H1 (cell line): ENCODE measurements around the gene C11orf58. TPM values are rescaled to one million over a fixed set of nuclear protein-coding genes. Genes with fewer than 3 reads are reported as not detected.

Experiments
- CTCF ChIA-PET: fragments of 300-600 bp; sonication (Branson Sonifier 250); formaldehyde crosslinking; loops from one replicate; lab custom pipeline; 2021; ENCODE audit not compliant: partially characterized antibody; lab: Charles Lee
- POLR2A ChIA-PET: fragments of 300-600 bp; sonication (Branson Sonifier 250); formaldehyde crosslinking; loops from one replicate; lab custom pipeline; 2021; ENCODE audit warnings: inconsistent platforms; ENCODE audit not compliant: partially characterized antibody; lab: Charles Lee
- DNase-seq, 2 experiments: peaks; one replicate each; pipeline versions ENCODE4 v3.0.0 to v3.0.0-alpha.2; 2010 to 2022; ENCODE audit warnings: low spot score in 2 of 2, low read depth in 1 of 2, mixed read lengths in 1 of 2
- FAIRE-seq: peaks from 2 replicates; lab custom pipeline; 2011; peaks lifted over from hg19 to GRCh38; lab: Jason Lieb, UNC
- H2AFZ ChIP-seq: 2 replicates; pipeline ENCODE4 v1.8.1; 2012; ENCODE audit warnings: low read length, inconsistent platforms
- H2AK5ac ChIP-seq: 2 replicates; pipeline ENCODE4 v1.6.1; 2013; ENCODE audit warnings: low read depth, low read length
- H2BK120ac ChIP-seq: replicated peaks from 2 replicates; pipeline ENCODE3; 2013; ENCODE audit warnings: low read depth, low read length, inconsistent platforms
- H2BK12ac ChIP-seq: 2 replicates; pipeline ENCODE4 v1.6.1; 2013; ENCODE audit warnings: low read depth, low read length
- H2BK15ac ChIP-seq: 2 replicates; pipeline ENCODE4 v1.6.1; 2013; ENCODE audit warnings: low read length
- H2BK20ac ChIP-seq: 2 replicates; pipeline ENCODE4 v1.6.1; 2013; ENCODE audit warnings: low read length
- H2BK5ac ChIP-seq: 2 replicates; pipeline ENCODE4 v1.6.1; 2013; ENCODE audit warnings: low read depth, low read length
- H3K14ac ChIP-seq: 2 replicates; pipeline ENCODE4 v1.6.1; 2013; ENCODE audit warnings: inconsistent platforms; ENCODE audit not compliant: insufficient read length
- H3K18ac ChIP-seq: 2 replicates; pipeline ENCODE4 v1.6.1; 2013; ENCODE audit warnings: low read length; ENCODE audit errors: extremely low read depth
- H3K23ac ChIP-seq: 2 replicates; pipeline ENCODE4 v1.6.1; 2013; ENCODE audit warnings: inconsistent platforms; ENCODE audit not compliant: insufficient read length
- H3K23me2 ChIP-seq: 2 replicates; pipeline ENCODE4 v1.6.1; 2013; ENCODE audit warnings: low read depth, low read length
- H3K27ac ChIP-seq: 2 replicates; pipeline ENCODE4 v1.6.1; 2011; ENCODE audit warnings: low read depth, low read length, inconsistent platforms
- H3K27me3 ChIP-seq, 4 experiments: replicated peaks in 1 of 4; 1 replicate in 1 of 4; 2 replicates in 3 of 4; pipeline versions ENCODE4 v1.6.1 to v1.8.1; 2011 to 2013; ENCODE audit warnings: low read length in 3 of 4, mild to moderate bottlenecking in 3 of 4, inconsistent platforms in 2 of 4, mixed read lengths in 2 of 4, moderate library complexity in 1 of 4; ENCODE audit not compliant: control insufficient read depth in 3 of 4, insufficient read depth in 3 of 4; ENCODE audit errors: extremely low read depth in 1 of 4
- H3K36me3 ChIP-seq, 4 experiments: 2 replicates each; pipeline versions ENCODE4 v1.6.1 to v1.8.1; 2011 to 2013; ENCODE audit warnings: mild to moderate bottlenecking in 4 of 4, low read length in 3 of 4, moderate library complexity in 2 of 4, control low read depth in 1 of 4, inconsistent platforms in 1 of 4; ENCODE audit not compliant: insufficient read depth in 4 of 4, control insufficient read depth in 2 of 4
- H3K4ac ChIP-seq: replicated peaks from 2 replicates; pipeline ENCODE3; 2013; ENCODE audit warnings: low read length, low read depth, mixed read lengths, inconsistent platforms; ENCODE audit not compliant: insufficient read length
- H3K4me1 ChIP-seq, 4 experiments: replicated peaks in 1 of 4; 1 replicate in 1 of 4; 2 replicates in 3 of 4; pipeline versions ENCODE4 v1.6.1 to v1.8.1; 2011 to 2013; ENCODE audit warnings: low read length in 3 of 4, inconsistent platforms in 2 of 4, mixed read lengths in 1 of 4; ENCODE audit not compliant: insufficient read depth in 4 of 4, control insufficient read depth in 3 of 4
- H3K4me2 ChIP-seq, 2 experiments: 2 replicates each; pipeline versions ENCODE4 v1.6.1 to v1.8.1; 2011 to 2013; ENCODE audit warnings: low read depth in 2 of 2, low read length in 2 of 2, control low read depth in 1 of 2, inconsistent platforms in 1 of 2, mild to moderate bottlenecking in 1 of 2; ENCODE audit not compliant: insufficient read depth in 1 of 2
- H3K4me3 ChIP-seq, 4 experiments: fragments of 200-600, 300-600 bp in 1 of 4; sonication (generic), shearing (Covaris generic), sonication (Bioruptor Twin) in 1 of 4; 2 replicates each; pipeline versions ENCODE4 v1.5.1 to v1.8.1; 2011 to 2016; ENCODE audit warnings: low read length in 4 of 4, low read depth in 3 of 4, control low read depth in 2 of 4, inconsistent platforms in 2 of 4, mild to moderate bottlenecking in 2 of 4, mixed read lengths in 1 of 4, moderate library complexity in 1 of 4; ENCODE audit not compliant: insufficient read depth in 2 of 4; ENCODE audit errors: extremely low read depth in 1 of 4
- H3K56ac ChIP-seq: replicated peaks from 2 replicates; pipeline ENCODE3; 2013; ENCODE audit warnings: low read depth, mild to moderate bottlenecking, mixed read lengths, low read length, inconsistent platforms; ENCODE audit not compliant: insufficient read length
- H3K79me1 ChIP-seq: 2 replicates; pipeline ENCODE4 v1.6.1; 2013; ENCODE audit warnings: low read depth, low read length, control low read depth
- H3K79me2 ChIP-seq, 2 experiments: 2 replicates each; pipeline versions ENCODE4 v1.6.1 to v1.8.1; 2012 to 2013; ENCODE audit warnings: low read length in 2 of 2, mild to moderate bottlenecking in 2 of 2, inconsistent platforms in 1 of 2; ENCODE audit not compliant: insufficient read depth in 2 of 2, control insufficient read depth in 1 of 2
- H3K9ac ChIP-seq, 4 experiments: replicated peaks in 1 of 4; 1 replicate in 1 of 4; 2 replicates in 3 of 4; pipeline versions ENCODE4 v1.6.1 to v1.8.1; 2011 to 2013; ENCODE audit warnings: low read depth in 3 of 4, low read length in 3 of 4, control low read depth in 2 of 4, mild to moderate bottlenecking in 2 of 4, moderate library complexity in 2 of 4, inconsistent platforms in 1 of 4; ENCODE audit errors: extremely low read depth in 1 of 4
- H3K9me3 ChIP-seq, 2 experiments: 2 replicates each; pipeline versions ENCODE4 v1.6.1 to v1.8.1; 2012 to 2013; ENCODE audit warnings: mild to moderate bottlenecking in 2 of 2, moderate library complexity in 2 of 2, control low read depth in 1 of 2, inconsistent platforms in 1 of 2, low read depth in 1 of 2, low read length in 1 of 2, mixed read lengths in 1 of 2; ENCODE audit not compliant: insufficient read depth in 2 of 2
- H4K20me1 ChIP-seq, 2 experiments: replicated peaks in 1 of 2; 2 replicates each; pipeline versions ENCODE3 to v1.8.1; 2011 to 2013; ENCODE audit warnings: inconsistent platforms in 2 of 2, low read length in 2 of 2, mild to moderate bottlenecking in 1 of 2; ENCODE audit not compliant: insufficient read depth in 2 of 2, control insufficient read depth in 1 of 2
- H4K5ac ChIP-seq: 2 replicates; pipeline ENCODE4 v1.6.1; 2013; ENCODE audit warnings: low read length, low read depth, mixed read lengths, inconsistent platforms; ENCODE audit not compliant: insufficient read length
- H4K8ac ChIP-seq: 2 replicates; pipeline ENCODE4 v1.8.0; 2013; ENCODE audit warnings: mild to moderate bottlenecking, moderate library complexity, low read length, inconsistent platforms; ENCODE audit not compliant: insufficient read depth; ENCODE audit errors: extremely low read depth
- H4K91ac ChIP-seq: replicated peaks from 2 replicates; pipeline ENCODE3; 2013; ENCODE audit warnings: low read length, mixed read lengths, inconsistent platforms; ENCODE audit not compliant: insufficient read length
- CBX5 ChIP-seq: fragments of 300-800, 300-1000 bp; sonication (generic); IDR thresholded peaks from 2 replicates; pipeline ENCODE4 v1.7.1; 2016; ENCODE audit warnings: antibody characterized with exemption, low read length, low read depth
- CREB1 ChIP-seq: IDR thresholded peaks from 2 replicates; pipeline ENCODE4 v1.6.1; 2012; ENCODE audit warnings: inconsistent platforms
- HDAC6 ChIP-seq: IDR thresholded peaks from one replicate; pipeline ENCODE4 v1.7.1; 2012; ENCODE audit warnings: low read depth, mild to moderate bottlenecking, inconsistent platforms, low read length, moderate library complexity
- KDM4A ChIP-seq: IDR thresholded peaks from one replicate; pipeline ENCODE4 v1.7.1; 2012; ENCODE audit warnings: low read depth, mild to moderate bottlenecking, moderate library complexity, low read length, inconsistent platforms; ENCODE audit not compliant: severe bottlenecking
- NRF1 ChIP-seq: IDR thresholded peaks from 2 replicates; pipeline ENCODE4 v1.6.1; 2011; ENCODE audit warnings: mild to moderate bottlenecking, low read depth, low read length, improper control_type of control experiment
- SIRT6 ChIP-seq: IDR thresholded peaks from one replicate; pipeline ENCODE4 v1.7.1; 2012; ENCODE audit warnings: low read length, inconsistent platforms
- TBP ChIP-seq: IDR thresholded peaks from 2 replicates; pipeline ENCODE4 v1.6.1; 2011; ENCODE audit warnings: low read depth, low read length, improper control_type of control experiment
- WGBS, 2 experiments: shearing (Covaris generic) in 1 of 2; methylation state at CpG; one replicate each; pipeline versions ENCODE4 v1.1.6 to v1.1.7; 2013 to 2015; ENCODE audit warnings: low lambda C conversion rate in 2 of 2, mixed read lengths in 2 of 2, inconsistent platforms in 1 of 2, low coverage in 1 of 2, missing lambda C conversion rate in 1 of 2; ENCODE audit not compliant: insufficient replicate concordance in 2 of 2, insufficient coverage in 1 of 2, insufficient read length in 1 of 2; ENCODE audit errors: extremely low coverage in 1 of 2, missing lambda C conversion rate in 1 of 2; 5-methylcytosine and 5-hydroxymethylcytosine counted together
- polyA plus RNA-seq, 7 experiments: library from polyadenylated mRNA; depleted of rRNA in 3 of 7; stranded (reverse) in 5 of 7; unstranded in 2 of 7; fragments of >200 nt in 5 of 7; fragments of 200-250 nt in 2 of 7; gene quantifications; 1 replicate in 5 of 7; 2 replicates in 1 of 7; 4 replicates in 1 of 7; pipeline versions ENCODE4 v1.2.1 to v1.2.3, GENCODE V29; 2011 to 2013; ENCODE audit warnings: missing spikeins in 2 of 7, mixed read lengths in 2 of 7
- total RNA-seq: library from RNA; stranded (reverse); fragmentation: NEBNext Ultra II Directional; extraction: Animal tissue kit (Norgen Biotek cat#: 25700); gene quantifications from 2 replicates; pipeline ENCODE4 v1.2.1, GENCODE V29; 2021

C11orf58 gene
- total and polyA plus RNA-seq, 2 of the 8 experiments (the other 6 are each of a cell fraction or from before 2014, with no cell fraction given): 70.7 to 181 TPM

DNA sequence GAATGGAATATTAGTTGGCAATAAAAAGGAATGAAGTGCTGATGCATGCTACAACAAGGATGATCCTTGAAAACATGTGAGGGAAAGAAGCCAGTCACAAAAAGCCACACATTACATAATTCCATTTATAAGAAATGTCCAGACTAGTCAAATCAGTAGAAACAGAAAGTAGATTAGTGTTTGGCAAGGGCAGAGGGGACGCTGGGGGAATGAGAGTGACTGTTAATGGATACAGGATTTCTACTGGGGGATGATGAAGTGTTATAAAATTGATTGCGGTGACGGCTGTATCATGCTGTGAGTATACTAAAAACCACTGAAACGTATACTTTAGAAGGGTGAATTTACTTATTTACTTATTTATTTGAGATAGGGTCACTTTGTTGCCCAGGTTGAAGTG lies 57.9 kb downstream of the C11orf58 start:
- peaks cover 0 to 8% (median 3%) of the 10 kb centered on the region in 4 experiments; a peak in 3 of 8 replicates for H3K36me3 ChIP-seq
- no peak overlapping the region for H2AFZ ChIP-seq
- no peak overlapping the region for H3K14ac ChIP-seq
- no peaks in the 10 kb centered on the region for H3K23me2 ChIP-seq
- no peak overlapping the region for H4K5ac ChIP-seq
- H2BK12ac ChIP-seq: no peak overlapping the region
- H2BK5ac ChIP-seq: no peak overlapping the region
- H2BK15ac ChIP-seq: no peak overlapping the region
- H3K18ac ChIP-seq: no peak overlapping the region
- H4K20me1 ChIP-seq: no peaks in the 10 kb centered on the region
- no peaks in the 10 kb centered on the region for H3K79me1 ChIP-seq
- no peak overlapping the region for H3K4ac ChIP-seq
- no peaks in the 10 kb centered on the region for H3K79me2 ChIP-seq
- H3K27ac ChIP-seq: no peak overlapping the region
- no peak overlapping the region for H3K4me2 ChIP-seq
- H2BK120ac ChIP-seq: no peak overlapping the region
- no peak overlapping the region for H4K91ac ChIP-seq
- H3K9me3 ChIP-seq: no peaks in the 10 kb centered on the region
- DNase-seq (no peak), FAIRE-seq (no peak)
- H2AK5ac ChIP-seq: no peak overlapping the region
- H2BK20ac ChIP-seq: no peak overlapping the region
- H3K56ac ChIP-seq: no peak overlapping the region
- CTCF ChIA-PET: interaction anchor here (0.6 to 2.2 kb wide), 5 partner anchors 10 to 267 kb away, joined by 3 to 28 read pairs (median 4); no protein-coding TSS in a partner anchor
- WGBS, 2 experiments: 93% methylated on average over 4 of the region's 4 CpGs; no CpG with 5 or more reads in 1 of the 2 experiments
- no peaks in the 10 kb centered on the region for H3K27me3 ChIP-seq
- no peak overlapping the region for H3K9ac ChIP-seq
- POLR2A ChIA-PET: no interaction called here
- no peak overlapping the region for H3K4me3 ChIP-seq
- no peak overlapping the region for H3K23ac ChIP-seq
- no peak overlapping the region for H4K8ac ChIP-seq
- H3K4me1 ChIP-seq: no peaks in the 10 kb centered on the region
- TF ChIP-seq HDAC6: no peak
- TF ChIP-seq KDM4A: no peak
- no peak for TF ChIP-seq TBP
- no peak for TF ChIP-seq NRF1
- TF ChIP-seq CREB1: no peak
- TF ChIP-seq SIRT6: no peak
- no peak for TF ChIP-seq CBX5
